Head of caudate nucleus (tissue), 42 donors: ENCODE measurements around the gene BCAS3.
A peak's percentile ranks its signal among the peaks of the same experiment; 100 is the strongest.

ENCODE experiments used
- DNase-seq, 42 donors: peaks; one replicate each; pipeline versions ENCODE4 v3.0.0 to v3.0.0-alpha.2; 2020 to 2021; ENCODE audit warnings: mixed read lengths in 7 of 42
- intact Hi-C: fragments of 100-400 bp; cut with DNase I; formaldehyde crosslinking; loops from one replicate; pipeline ENCODE4 v1.15.0; 2022

The BCAS3 gene

GRCh38 chr17:61299517-61300513 lies 622.2 kb downstream of the BCAS3 start:
- DNase-seq: no peak
- intact Hi-C loops: no loop called here

GRCh38 chr17:61302953-61303816 lies 625.5 kb downstream of the BCAS3 start:
- DNase-seq: no peak
- intact Hi-C loops: no loop called here

- intact Hi-C loops: no loop called here
- DNase-seq: no peak
Measured at GRCh38 chr17:61303817-61304096, 626.1 kb downstream of the BCAS3 start.

- no peak for DNase-seq
- intact Hi-C loops: no loop called here
Measured at GRCh38 chr17:61305024-61305423, 627.4 kb downstream of the BCAS3 start.

GRCh38 chr17:61306003-61306402 lies 628.4 kb downstream of the BCAS3 start:
- no peak for DNase-seq
- intact Hi-C loops: no loop called here

GRCh38 chr17:61307905-61308886 lies 630.5 kb downstream of the BCAS3 start:
- intact Hi-C loops: no loop called here
- peak in 1 of 42 donors; percentile 5 for DNase-seq

- no peak for DNase-seq
- intact Hi-C loops: no loop called here
Measured at GRCh38 chr17:61309362-61310256, 632.0 kb downstream of the BCAS3 start.

- intact Hi-C loops: no loop called here
- no peak for DNase-seq
Measured at GRCh38 chr17:61310590-61310989, 632.9 kb downstream of the BCAS3 start.

- DNase-seq: peak in 1 of 42 donors; percentile 31
- intact Hi-C loops: no loop called here
Measured at GRCh38 chr17:61312406-61313295, 635.0 kb downstream of the BCAS3 start.

- intact Hi-C loops: no loop called here
Measured at GRCh38 chr17:61313461-61314326, 636.0 kb downstream of the BCAS3 start.

GRCh38 chr17:61314368-61315078 lies 636.9 kb downstream of the BCAS3 start:
- peak in 10 of 42 donors; percentile 15 to 66 (median 38) for DNase-seq
- intact Hi-C loops: no loop called here

More at GRCh38 chr17:61313461-61314326, 636.0 kb downstream of the BCAS3 start:
- DNase-seq: no peak

GRCh38 chr17:61316633-61317032 lies 639.0 kb downstream of the BCAS3 start:
- DNase-seq: no peak
- intact Hi-C loops: no loop called here

GRCh38 chr17:61317779-61318178 lies 640.1 kb downstream of the BCAS3 start:
- intact Hi-C loops: no loop called here
- no peak for DNase-seq

GRCh38 chr17:61318684-61319098 lies 641.0 kb downstream of the BCAS3 start:
- intact Hi-C loops: no loop called here

GRCh38 chr17:61321344-61321743 lies 643.7 kb downstream of the BCAS3 start:
- intact Hi-C loops: no loop called here
- no peak for DNase-seq

More at GRCh38 chr17:61318684-61319098, 641.0 kb downstream of the BCAS3 start:
- peak in 2 of 42 donors; percentile 19 to 59 for DNase-seq
